GM18873 (cell line): ENCODE results near the gene TMPRSS6.

ENCODE experiments used
- ATAC-seq: cut with Tn5 transposase; IDR thresholded peaks from one replicate; pipeline ENCODE4 v1.9.1; 2021; ENCODE audit warnings: mild to moderate bottlenecking, moderate library complexity, moderate number of reproducible peaks; ENCODE audit not compliant: unreplicated experiment, low FRiP score

The TMPRSS6 gene

DNA sequence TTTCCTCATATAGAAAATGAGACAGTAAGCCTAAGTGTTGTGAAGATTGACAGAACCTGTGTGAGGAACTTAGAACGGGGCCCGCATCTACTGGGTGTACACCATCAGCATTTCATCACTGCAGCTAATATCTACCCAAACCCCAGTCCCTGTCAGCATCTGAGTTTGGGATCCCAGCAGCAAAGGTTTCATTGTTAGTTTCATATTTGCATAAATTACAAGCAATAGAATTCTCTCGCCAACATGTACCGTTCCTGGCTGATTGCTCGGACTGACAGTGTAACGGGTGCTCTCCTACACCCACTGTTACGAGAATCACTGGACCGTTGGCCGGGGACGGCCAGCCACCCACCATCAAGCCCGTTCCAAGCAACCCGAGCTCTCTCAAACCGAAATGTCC lies 10.4 kb upstream of the TMPRSS6 start:
- ATAC-seq, result no peak

DNA sequence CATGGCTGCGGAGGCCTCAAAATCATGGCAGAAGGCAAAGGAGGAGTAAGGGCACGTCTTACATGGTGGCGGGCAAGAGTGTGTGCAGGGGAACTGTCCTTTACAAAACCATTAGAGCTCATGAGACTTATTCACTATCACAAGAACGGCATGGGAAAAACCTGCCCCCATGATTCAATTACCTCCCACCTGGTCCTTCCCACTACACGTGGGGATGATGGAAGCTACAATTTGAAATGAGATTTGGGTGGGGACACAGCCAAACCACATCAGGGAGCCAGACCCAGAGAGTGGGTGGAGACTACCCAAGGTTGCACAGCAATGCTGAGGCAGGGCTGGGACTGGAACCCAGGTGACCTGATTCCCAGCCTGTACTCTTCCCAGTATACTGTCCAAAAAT lies 8.6 kb upstream of the TMPRSS6 start:
- ATAC-seq, result no peak

DNA sequence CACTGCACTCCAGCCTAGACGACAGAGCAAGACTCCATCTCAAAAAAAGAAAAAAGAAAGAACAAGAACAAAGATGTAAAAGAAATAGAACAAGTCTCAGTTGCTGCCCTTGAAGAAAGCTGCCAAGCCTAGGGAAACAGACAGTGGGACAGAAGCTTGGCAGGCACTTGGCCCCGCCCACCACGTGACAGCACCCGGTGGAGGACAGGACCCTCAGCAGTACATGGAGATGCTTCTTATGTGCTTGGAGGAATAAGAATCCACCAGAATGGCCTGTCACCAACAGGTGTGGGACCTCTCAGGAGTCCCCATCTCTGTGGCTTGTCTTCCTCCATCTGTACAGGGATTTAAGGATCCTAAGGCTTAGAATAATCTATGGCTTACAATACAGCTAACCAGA lies 7.6 kb upstream of the TMPRSS6 start:
- no peak for ATAC-seq

DNA sequence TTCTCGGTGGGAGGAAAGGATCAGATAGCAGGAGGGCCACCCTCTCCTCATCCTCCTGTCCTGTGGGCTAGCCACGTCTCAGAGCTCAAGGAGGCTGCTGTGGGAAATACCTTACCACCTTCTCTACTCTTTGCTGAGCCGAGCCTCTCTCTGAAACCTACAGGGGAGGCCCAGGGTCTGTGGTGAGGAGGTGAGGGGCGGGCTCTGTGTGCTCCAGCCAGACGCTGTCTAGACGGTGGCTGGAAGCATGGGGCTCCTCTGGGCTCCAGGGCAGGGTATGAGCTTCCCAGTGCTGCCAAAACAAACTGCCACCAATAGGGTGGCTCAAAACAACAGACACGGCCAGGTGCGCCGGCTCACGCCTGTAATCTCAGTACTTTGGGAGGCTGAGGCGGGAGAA lies 5.5 kb upstream of the TMPRSS6 start:
- no peak for ATAC-seq

DNA sequence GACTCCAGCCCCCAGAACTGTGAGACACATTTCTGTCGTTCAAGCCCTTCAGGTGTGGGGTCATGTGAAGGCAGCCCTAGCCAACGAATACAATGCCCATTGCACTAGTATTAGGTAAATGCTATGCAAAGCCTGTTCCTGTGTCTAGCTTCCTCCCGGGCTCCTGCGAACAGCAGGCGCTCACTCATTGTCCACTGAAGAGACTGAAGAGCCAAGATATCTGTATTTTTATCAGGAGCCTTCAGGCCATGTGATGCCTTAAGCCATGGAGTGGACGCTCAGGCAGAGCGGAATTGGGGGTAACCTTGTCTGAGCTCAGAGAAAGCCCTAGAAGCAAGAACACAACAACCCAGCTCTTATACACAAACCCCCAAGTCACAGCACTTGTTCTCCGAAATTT lies 4.2 kb upstream of the TMPRSS6 start:
- ATAC-seq, result no peak

DNA sequence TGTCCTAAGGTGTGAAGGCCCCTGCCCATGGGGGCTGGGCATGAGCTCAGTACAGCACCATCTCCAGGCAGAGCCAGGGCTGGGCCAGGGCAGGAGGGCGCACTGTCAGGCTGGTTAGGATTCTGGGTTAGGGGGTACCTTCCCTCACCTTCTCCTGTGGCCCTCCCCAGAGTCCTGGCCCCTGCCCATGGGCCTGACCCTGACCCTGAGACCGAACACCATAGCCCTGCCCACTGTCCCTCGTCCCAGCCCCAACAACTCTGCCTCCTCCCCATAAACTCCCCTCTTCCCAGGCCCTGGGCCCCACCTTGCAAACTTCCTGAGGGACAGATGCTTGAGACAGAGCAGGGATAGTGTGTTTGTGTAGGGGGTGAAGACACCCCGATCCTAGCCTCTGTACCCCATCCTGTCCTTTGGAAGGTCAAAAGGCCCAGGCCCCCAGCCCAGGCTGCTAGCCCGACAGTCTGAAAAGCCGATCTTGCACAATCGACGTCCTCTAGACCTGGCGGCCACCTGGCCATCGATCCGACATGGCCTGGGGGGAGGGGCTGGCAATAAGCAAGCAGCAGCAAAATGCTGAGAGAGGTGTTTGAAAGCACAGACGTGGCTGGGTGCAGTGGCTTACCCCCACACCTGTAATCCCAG lies 2.7 kb upstream of the TMPRSS6 start:
- no peak for ATAC-seq

- ATAC-seq, result no peak
Observed at GRCh38 chr22:37111156-37111717, 1.7 kb upstream of the TMPRSS6 start.

- ATAC-seq, result no peak
Observed at GRCh38 chr22:37107816-37108621, 1.5 kb downstream of the TMPRSS6 start.

DNA sequence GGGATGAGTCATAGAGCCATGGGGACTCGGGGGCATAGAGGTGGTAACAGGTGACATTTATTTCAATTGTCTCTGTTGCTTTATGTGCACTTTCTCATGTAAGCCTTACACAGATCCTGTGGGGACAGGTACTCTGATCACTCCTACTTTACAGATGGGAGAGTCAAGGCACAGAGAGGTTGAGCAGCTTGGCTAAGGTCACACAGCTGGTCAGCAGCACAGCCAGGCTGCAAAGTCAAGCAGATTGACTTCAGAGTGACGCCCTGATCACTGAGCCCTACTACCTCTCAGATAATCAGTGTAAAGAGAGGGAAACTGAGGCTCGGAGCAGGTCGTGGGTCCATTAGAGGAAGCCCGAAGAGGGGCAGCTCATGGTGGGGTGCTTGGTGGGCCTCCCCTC lies 3.5 kb downstream of the TMPRSS6 start:
- ATAC-seq, result no peak

GRCh38 chr22:37105154-37105553 lies 4.4 kb downstream of the TMPRSS6 start:
- no peak for ATAC-seq

DNA sequence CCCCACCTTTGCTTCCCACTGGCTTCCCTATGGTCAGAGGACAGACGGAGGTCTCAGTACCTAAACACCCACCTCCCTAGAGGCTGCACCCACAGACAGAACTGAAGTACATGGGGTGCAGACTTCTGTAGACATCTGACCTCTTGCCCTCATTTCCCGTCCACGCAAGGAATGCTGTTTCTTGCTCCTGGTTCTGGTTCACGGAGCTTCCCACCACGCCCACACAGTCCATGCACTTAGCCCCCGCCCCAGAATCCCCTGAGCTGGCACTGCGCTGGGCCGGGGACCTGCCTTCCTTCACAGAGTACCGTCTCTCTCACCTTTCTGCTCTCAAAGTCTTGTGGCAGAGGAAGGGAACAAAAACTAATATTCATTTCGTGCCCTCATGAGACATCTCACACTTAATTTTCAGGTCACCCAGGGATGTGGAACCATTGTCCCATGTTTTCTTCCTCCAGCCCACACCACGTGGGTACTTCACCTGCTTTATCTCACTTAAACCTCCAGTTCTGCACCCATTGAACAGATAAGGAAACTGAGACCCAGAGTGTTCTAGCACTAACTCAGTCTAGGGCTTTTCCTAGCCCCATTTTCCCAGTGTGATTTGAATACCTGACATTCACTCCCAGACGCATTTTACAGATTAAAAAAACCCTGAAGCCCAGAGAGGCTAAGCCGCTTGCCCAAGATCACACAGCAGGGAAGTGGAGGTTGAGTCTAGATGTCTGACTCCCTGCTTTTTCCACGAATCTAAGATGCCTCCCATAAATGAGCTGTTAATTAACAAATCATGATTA lies 5.7 kb downstream of the TMPRSS6 start:
- no peak for ATAC-seq

- ATAC-seq, result no peak
Observed at GRCh38 chr22:37103151-37103550, 6.4 kb downstream of the TMPRSS6 start.

GRCh38 chr22:37101311-37102066 lies 8.0 kb downstream of the TMPRSS6 start:
- ATAC-seq, result no peak

- no peak for ATAC-seq
Observed at GRCh38 chr22:37100589-37101127, 8.9 kb downstream of the TMPRSS6 start.

- no peak for ATAC-seq
Observed at GRCh38 chr22:37098976-37099591, 10.4 kb downstream of the TMPRSS6 start.

GRCh38 chr22:37097346-37097745 lies 12.2 kb downstream of the TMPRSS6 start:
- ATAC-seq, result no peak

DNA sequence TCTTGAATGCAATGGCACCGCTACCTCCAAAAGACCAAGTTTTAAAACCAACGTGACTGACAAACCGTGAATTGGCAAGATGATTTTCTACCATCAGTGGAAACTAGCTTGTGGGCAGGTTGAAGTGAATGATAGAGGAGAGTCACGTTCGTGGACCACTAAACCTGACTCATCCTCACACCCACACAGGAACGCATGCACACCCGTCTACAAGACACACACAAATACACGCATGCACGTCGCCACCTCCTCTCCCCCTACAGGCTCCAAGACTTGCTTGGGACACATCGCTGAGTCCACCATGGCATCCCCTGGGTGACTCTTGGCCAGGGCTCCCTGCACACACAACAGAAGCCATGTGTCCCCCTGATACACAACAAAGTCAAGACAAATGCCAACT lies 14.4 kb downstream of the TMPRSS6 start:
- no peak for ATAC-seq

GRCh38 chr22:37094239-37094638 lies 15.3 kb downstream of the TMPRSS6 start:
- no peak for ATAC-seq

DNA sequence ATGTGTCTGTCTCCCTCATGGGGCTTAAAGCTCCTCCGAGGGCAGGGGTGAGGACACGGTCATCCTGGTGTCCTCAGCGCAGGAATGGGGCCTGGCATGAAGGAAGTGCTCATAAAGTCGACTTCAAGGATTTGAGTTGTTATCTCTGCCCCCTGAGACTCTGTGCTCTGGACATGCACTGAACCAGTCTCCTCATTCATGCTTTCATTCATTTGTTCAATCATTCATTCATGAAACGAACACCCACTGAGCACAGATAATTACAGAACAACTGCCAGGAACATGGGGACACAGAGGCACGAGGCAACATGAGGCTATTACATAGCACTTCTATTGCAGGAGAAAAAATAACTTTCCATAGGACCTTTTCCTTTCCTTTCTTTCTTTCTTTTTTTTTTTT lies 16.5 kb downstream of the TMPRSS6 start:
- ATAC-seq, result no peak

DNA sequence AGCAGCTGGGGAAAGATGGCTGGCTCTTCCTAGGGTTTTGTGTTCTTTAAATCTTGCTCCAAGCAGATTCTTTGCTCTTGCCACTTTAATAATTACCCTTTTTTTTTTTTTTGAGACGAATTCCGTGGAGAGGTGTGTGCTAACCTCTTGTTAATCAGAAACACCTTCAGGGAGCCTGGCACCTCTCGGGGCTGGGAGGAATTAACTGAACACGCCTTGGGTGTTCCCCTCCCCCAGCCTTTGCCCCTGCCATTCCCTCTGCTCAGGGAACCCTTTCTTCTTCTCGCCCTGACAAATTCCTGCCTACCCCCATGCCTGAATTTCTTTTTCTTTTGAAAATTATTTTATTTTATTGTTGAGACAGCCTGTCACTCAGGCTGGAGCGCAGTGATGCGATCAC lies 17.5 kb downstream of the TMPRSS6 start:
- ATAC-seq, result no peak
